Measurements from ENCODE around the gene GIT2.

Gene GIT2

DNA sequence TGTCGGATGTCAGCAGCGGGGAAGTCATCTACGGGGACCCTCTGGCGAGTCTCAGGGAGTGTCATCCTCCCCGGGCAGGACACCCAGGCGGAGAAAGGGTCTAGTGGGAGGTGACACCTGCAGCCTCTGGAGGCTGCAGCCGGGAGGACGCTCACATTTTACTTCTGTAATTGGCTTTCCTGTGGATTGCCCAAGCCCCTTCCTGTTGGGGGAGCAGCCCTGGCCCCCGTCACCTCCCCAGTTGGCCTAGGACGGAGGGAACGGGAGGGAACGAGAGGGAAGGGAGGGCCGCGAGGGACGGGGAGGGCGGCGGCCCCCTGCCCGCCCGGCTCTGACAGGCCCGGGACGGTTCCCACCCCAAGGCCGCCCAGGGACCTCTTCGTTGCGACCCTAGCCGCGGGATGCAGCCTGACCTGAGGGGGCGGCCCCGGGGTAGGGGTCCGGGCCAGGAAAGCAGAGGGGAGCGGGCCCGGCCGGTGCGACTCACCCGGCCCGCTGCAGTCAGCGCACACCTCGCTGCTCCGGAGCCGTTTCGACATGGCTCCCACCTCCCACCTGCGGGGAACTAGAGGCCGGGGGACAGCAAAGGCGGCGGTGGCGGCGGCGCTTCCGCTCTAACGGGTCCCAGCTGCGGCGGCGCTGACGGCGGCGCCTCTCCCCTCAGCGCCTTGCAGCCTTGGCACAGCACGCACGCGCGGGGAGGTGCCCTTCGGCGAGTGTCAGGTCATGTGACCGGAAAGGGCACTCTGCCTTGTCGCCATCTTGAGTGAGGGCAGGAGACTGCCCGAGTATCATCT is at the start of gene GIT2:
GIT2 (minus strand) TSS at position 683 of the 797 bp plus-strand sequence; CDS start at position 539, 144 bp downstream.
- no peak for TF ChIP-seq CTCF (IDR thresholded peaks at IDR 0.05; ENCODE audit: low read depth, low read length)
- DNase-seq (ENCODE audit: extremely low read depth, low read depth), result peak; percentile 66

DNA sequence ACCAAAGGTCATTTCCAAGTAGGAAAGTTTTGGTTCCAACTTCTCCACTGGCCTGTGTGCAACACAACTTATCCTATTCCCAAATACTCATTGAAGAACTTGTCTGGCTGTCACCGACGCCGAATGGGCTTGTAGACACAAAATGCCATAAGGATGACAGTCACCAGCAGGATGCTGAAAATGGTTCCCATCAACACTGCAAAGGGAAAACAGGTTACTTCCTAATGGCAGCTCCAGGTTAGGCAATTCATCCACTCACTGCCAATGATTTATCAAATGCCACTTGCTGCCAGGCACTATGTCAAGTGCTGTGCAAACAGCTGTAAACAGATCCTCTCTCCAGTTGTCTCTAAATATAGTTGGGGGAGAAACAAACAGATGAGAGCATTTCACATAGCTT is 46.1 kb upstream of the GIT2 start:
- DNase-seq (ENCODE audit: extremely low read depth, low read depth), result no peak
- no peak for TF ChIP-seq CTCF (IDR thresholded peaks at IDR 0.05; ENCODE audit: low read depth, low read length)

GRCh38 chr12:110039085-110039807 is 43.1 kb upstream of the GIT2 start:
- DNase-seq (ENCODE audit: extremely low read depth, low read depth), result peak; percentile 89

GRCh38 chr12:110038741-110039084 is 42.5 kb upstream of the GIT2 start:
- no peak for TF ChIP-seq CTCF (IDR thresholded peaks at IDR 0.05; ENCODE audit: low read depth, low read length)
- no peak for DNase-seq (ENCODE audit: extremely low read depth, low read depth)

More at GRCh38 chr12:110039085-110039807, 43.1 kb upstream of the GIT2 start:
- TF ChIP-seq CTCF (IDR thresholded peaks at IDR 0.05; ENCODE audit: low read depth, low read length), result no peak

DNA sequence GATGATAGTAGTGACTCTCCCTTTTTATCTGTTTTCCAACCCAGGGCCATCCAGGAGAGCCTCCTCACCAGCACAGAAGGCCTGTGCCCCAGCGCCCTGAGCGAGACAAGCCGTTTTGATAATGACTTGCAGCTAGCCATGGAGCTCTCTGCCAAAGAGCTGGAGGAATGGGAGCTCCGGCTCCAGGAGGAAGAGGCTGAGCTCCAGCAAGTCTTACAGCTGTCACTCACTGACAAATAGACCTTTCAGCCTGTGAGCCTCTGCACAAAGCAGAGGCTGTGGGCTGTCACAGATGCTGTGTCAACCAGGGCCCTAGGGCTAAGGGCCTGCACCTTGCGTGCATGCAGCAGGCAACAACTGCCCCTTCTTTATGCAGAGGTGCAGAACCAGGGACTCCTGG is 41.1 kb upstream of the GIT2 start:
- no peak for TF ChIP-seq CTCF (IDR thresholded peaks at IDR 0.05; ENCODE audit: low read depth, low read length)
- DNase-seq (ENCODE audit: extremely low read depth, low read depth), result no peak

DNA sequence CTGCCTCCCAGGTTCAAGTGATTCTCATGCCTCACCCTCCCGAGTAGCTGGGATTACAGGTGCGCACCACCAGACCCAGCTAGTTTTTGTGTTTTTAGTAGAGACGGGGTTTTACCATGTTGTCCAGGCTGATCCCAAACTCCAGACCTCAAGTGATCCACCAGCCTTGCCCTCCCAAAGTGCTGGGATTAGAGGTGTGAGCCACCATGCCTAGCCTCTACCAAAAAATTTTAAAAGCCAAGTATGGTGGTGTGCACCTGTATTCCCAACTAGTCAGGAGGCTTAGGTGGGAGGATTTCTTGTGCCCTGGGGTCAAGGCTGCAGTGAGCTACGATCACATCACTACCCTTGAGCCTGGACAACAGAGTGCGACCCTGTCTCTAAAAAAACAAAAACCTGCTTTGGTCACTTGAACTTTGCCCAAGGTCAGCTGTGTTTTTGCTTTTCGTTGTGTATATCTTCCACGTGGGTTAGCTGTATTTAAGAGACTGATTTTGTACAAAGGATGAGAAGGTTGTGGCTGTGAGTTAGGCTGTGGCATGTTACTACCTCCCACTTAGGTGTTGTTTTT is 39.5 kb upstream of the GIT2 start:
- TF ChIP-seq CTCF (IDR thresholded peaks at IDR 0.05; ENCODE audit: low read depth, low read length), result no peak
- no peak for DNase-seq (ENCODE audit: extremely low read depth, low read depth)

GRCh38 chr12:110033888-110034287 is 37.7 kb upstream of the GIT2 start:
- no peak for TF ChIP-seq CTCF (IDR thresholded peaks at IDR 0.05; ENCODE audit: low read depth, low read length)
- DNase-seq (ENCODE audit: extremely low read depth, low read depth), result no peak
